ENCODE measurements around the gene ADARB2. TPM values are rescaled to one million over a fixed set of nuclear protein-coding genes. Genes with fewer than 3 reads are reported as not detected.

The ADARB2 gene
- total and polyA plus RNA-seq, 3 donors from 2014 or later: 8.5 to 13.0 (median 10.4) TPM

- Histone ChIP-seq H3K9me3 (no peaks in the 10 kb centered on the region), H3K4me1 (no peaks in the 10 kb centered on the region), H3K4me3 (no peak overlapping the region), H3K27ac (no peak overlapping the region), H3K27me3 (no peaks in the 10 kb centered on the region), H3K36me3 (ENCODE audit: low read depth, missing control alignments) (no peaks in the 10 kb centered on the region)
- WGBS, 2 donors: 70 to 82% methylated on average over 2 to 6 of the region's 6 CpGs
- no peak for DNase-seq
- no peak for TF ChIP-seq POLR2A (IDR thresholded peaks at IDR 0.05)
- TF ChIP-seq, protein P1, sequence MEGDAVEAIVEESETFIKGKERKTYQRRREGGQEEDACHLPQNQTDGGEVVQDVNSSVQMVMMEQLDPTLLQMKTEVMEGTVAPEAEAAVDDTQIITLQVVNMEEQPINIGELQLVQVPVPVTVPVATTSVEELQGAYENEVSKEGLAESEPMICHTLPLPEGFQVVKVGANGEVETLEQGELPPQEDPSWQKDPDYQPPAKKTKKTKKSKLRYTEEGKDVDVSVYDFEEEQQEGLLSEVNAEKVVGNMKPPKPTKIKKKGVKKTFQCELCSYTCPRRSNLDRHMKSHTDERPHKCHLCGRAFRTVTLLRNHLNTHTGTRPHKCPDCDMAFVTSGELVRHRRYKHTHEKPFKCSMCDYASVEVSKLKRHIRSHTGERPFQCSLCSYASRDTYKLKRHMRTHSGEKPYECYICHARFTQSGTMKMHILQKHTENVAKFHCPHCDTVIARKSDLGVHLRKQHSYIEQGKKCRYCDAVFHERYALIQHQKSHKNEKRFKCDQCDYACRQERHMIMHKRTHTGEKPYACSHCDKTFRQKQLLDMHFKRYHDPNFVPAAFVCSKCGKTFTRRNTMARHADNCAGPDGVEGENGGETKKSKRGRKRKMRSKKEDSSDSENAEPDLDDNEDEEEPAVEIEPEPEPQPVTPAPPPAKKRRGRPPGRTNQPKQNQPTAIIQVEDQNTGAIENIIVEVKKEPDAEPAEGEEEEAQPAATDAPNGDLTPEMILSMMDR (IDR thresholded peaks at IDR 0.05): no peak
- intact Hi-C loops (cut with DNase I; ENCODE audit: low total_unique reads): no loop called here
Observed at GRCh38 chr10:1377231-1377630, 360.1 kb downstream of the ADARB2 start.

GRCh38 chr10:1376384-1376945, 360.9 kb downstream of the ADARB2 start:
- H3K9me3 ChIP-seq: no peaks in the 10 kb centered on the region
- intact Hi-C loops (cut with DNase I; ENCODE audit: low total_unique reads): no loop called here
- TF ChIP-seq, protein P1 (IDR thresholded peaks at IDR 0.05): no peak
- no peak for TF ChIP-seq POLR2A (IDR thresholded peaks at IDR 0.05)

GRCh38 chr10:1375346-1376170, 361.8 kb downstream of the ADARB2 start:
- intact Hi-C loops (cut with DNase I; ENCODE audit: low total_unique reads): no loop called here
- Histone ChIP-seq H3K27ac (no peak overlapping the region), H3K4me3 (no peak overlapping the region), H3K36me3 (ENCODE audit: low read depth, missing control alignments) (no peaks in the 10 kb centered on the region), H3K9me3 (no peaks in the 10 kb centered on the region), H3K4me1 (no peaks in the 10 kb centered on the region), H3K27me3 (no peaks in the 10 kb centered on the region)
- 62 to 79% methylated on average over 21 to 27 of the region's 27 CpGs for WGBS, 2 donors
- TF ChIP-seq, protein P1 (IDR thresholded peaks at IDR 0.05): no peak
- no peak for TF ChIP-seq POLR2A (IDR thresholded peaks at IDR 0.05)
- no peak for DNase-seq

More at GRCh38 chr10:1376384-1376945, 360.9 kb downstream of the ADARB2 start:
- H3K4me1 ChIP-seq: no peaks in the 10 kb centered on the region
- H3K4me3 ChIP-seq: no peak overlapping the region
- H3K36me3 ChIP-seq (ENCODE audit: low read depth, missing control alignments): no peaks in the 10 kb centered on the region
- H3K27ac ChIP-seq: no peak overlapping the region
- no peak for DNase-seq
- H3K27me3 ChIP-seq: no peaks in the 10 kb centered on the region
- WGBS, 2 donors: 59 to 60% methylated on average over 10 to 11 of the region's 11 CpGs

GRCh38 chr10:1374511-1375345, 362.6 kb downstream of the ADARB2 start:
- DNase-seq: no peak

More at GRCh38 chr10:1374511-1375345, 362.6 kb downstream of the ADARB2 start:
- no peak overlapping the region for H3K4me3 ChIP-seq
- H3K27me3 ChIP-seq: no peaks in the 10 kb centered on the region
- H3K27ac ChIP-seq: no peak overlapping the region
- intact Hi-C loops (cut with DNase I; ENCODE audit: low total_unique reads): no loop called here
- WGBS, 2 donors: 73 to 78% methylated on average over 17 to 33 of the region's 37 CpGs
- no peaks in the 10 kb centered on the region for H3K4me1 ChIP-seq
- TF ChIP-seq, protein P1 (IDR thresholded peaks at IDR 0.05): no peak
- no peak for TF ChIP-seq POLR2A (IDR thresholded peaks at IDR 0.05)
- H3K36me3 ChIP-seq (ENCODE audit: low read depth, missing control alignments): no peaks in the 10 kb centered on the region
- no peaks in the 10 kb centered on the region for H3K9me3 ChIP-seq

Measured in testis (tissue), 3 donors.